SK-N-SH treated with all-trans-retinoic acid at 6 μM for 48 hours (cell line): ENCODE measurements around the gene ODAD3.

ENCODE experiments used
- ATAC-seq: fragments of 200-7000 bp; cut with Tn5 transposase; 3 replicates; pipeline ENCODE4 v1.9.1; 2020; ENCODE audit warnings: mild to moderate bottlenecking, moderate library complexity
- ARNTL ChIP-seq: fragments of 450-650 bp; formaldehyde crosslinking; IDR thresholded peaks from 2 replicates; pipeline ENCODE4 v1.5.0; 2020; ENCODE audit warnings: low read depth, mild to moderate bottlenecking, moderate library complexity, borderline replicate concordance
- BACH2 ChIP-seq: fragments of 250-450 bp; sonication (Bioruptor Pico); IDR thresholded peaks from 2 replicates; pipeline ENCODE4 v1.9.0; 2021; ENCODE audit warnings: mild to moderate bottlenecking, borderline replicate concordance
- CSDC2 ChIP-seq: fragments of 250-450 bp; sonication (Bioruptor Pico); IDR thresholded peaks from 2 replicates; pipeline ENCODE4 v1.5.0; 2020; ENCODE audit warnings: mild to moderate bottlenecking, moderate library complexity
- ESRRG ChIP-seq: fragments of 250-450 bp; sonication (Bioruptor Pico); IDR thresholded peaks from 2 replicates; pipeline ENCODE4 v1.6.1; 2021; ENCODE audit warnings: mild to moderate bottlenecking
- GLIS3 ChIP-seq: fragments of 250-450 bp; sonication (Bioruptor Pico); IDR thresholded peaks from 2 replicates; pipeline ENCODE4 v1.5.0; 2020; ENCODE audit warnings: mild to moderate bottlenecking, moderate library complexity
- ISL1 ChIP-seq: fragments of 250-450 bp; sonication (Bioruptor Pico); IDR thresholded peaks from 2 replicates; pipeline ENCODE4 v2.1.2; 2022; ENCODE audit warnings: mild to moderate bottlenecking, moderate library complexity
- OSR1 ChIP-seq: fragments of 250-450 bp; sonication (Bioruptor Pico); IDR thresholded peaks from 2 replicates; pipeline ENCODE4 v1.8.0; 2022; ENCODE audit warnings: moderate library complexity, mild to moderate bottlenecking, inconsistent platforms
- PPARA ChIP-seq: fragments of 250-450 bp; sonication (Bioruptor Pico); IDR thresholded peaks from 2 replicates; pipeline ENCODE4 v1.5.0; 2020; ENCODE audit warnings: mild to moderate bottlenecking, borderline replicate concordance
- RARB ChIP-seq: fragments of 250-450 bp; sonication (Bioruptor Pico); IDR thresholded peaks from 2 replicates; pipeline ENCODE4 v1.8.0; 2021; ENCODE audit warnings: mild to moderate bottlenecking, moderate library complexity
- SNAI2 ChIP-seq: fragments of 250-450 bp; sonication (Bioruptor Pico); IDR thresholded peaks from 2 replicates; pipeline ENCODE4 v1.5.0; 2020; ENCODE audit warnings: mild to moderate bottlenecking, moderate library complexity
- TCF4 ChIP-seq: fragments of 250-450 bp; sonication (Bioruptor Pico); IDR thresholded peaks from 2 replicates; pipeline ENCODE4 v1.8.0; 2021; ENCODE audit warnings: mild to moderate bottlenecking, moderate library complexity, borderline replicate concordance
- TOX ChIP-seq: fragments of 250-450 bp; sonication (Bioruptor Pico); IDR thresholded peaks from 2 replicates; pipeline ENCODE4 v1.8.0; 2021; ENCODE audit warnings: mild to moderate bottlenecking, moderate library complexity, borderline replicate concordance
- ZC3H10 ChIP-seq: fragments of 250-450 bp; sonication (Bioruptor Pico); IDR thresholded peaks from 2 replicates; pipeline ENCODE4 v1.5.1; 2021; ENCODE audit warnings: mild to moderate bottlenecking, moderate library complexity
- ZFP3 ChIP-seq: fragments of 250-450 bp; sonication (Bioruptor Pico); IDR thresholded peaks from 2 replicates; pipeline ENCODE4 v1.5.0; 2020; ENCODE audit warnings: mild to moderate bottlenecking, moderate library complexity
- ZFP30 ChIP-seq: fragments of 450-650 bp; formaldehyde crosslinking; IDR thresholded peaks from 2 replicates; pipeline ENCODE4 v1.5.0; 2022; ENCODE audit warnings: mild to moderate bottlenecking, moderate library complexity
- ZNF565 ChIP-seq: fragments of 450-650 bp; formaldehyde crosslinking; conservative IDR thresholded peaks from 2 replicates; pipeline ENCODE4 v1.5.0; 2020; ENCODE audit warnings: low read depth, mild to moderate bottlenecking, moderate library complexity
- ZNF70 ChIP-seq: fragments of 450-650 bp; formaldehyde crosslinking; IDR thresholded peaks from 2 replicates; pipeline ENCODE4 v1.5.0; 2020; ENCODE audit warnings: mild to moderate bottlenecking, moderate library complexity
- TF ChIP-seq, protein P1 (sequence below): fragments of 250-450 bp; sonication (Bioruptor Pico); IDR thresholded peaks from 2 replicates; pipeline ENCODE4 v1.5.0; 2020; ENCODE audit warnings: mild to moderate bottlenecking, moderate library complexity
- TF ChIP-seq, protein P2 (sequence below): fragments of 250-450 bp; sonication (Bioruptor Pico); IDR thresholded peaks from 2 replicates; pipeline ENCODE4 v1.5.1; 2020; ENCODE audit warnings: low read depth, mild to moderate bottlenecking, moderate library complexity
- TF ChIP-seq, protein P3 (sequence below): fragments of 250-450 bp; sonication (Bioruptor Pico); IDR thresholded peaks from 2 replicates; pipeline ENCODE4 v1.8.0; 2020; ENCODE audit warnings: mild to moderate bottlenecking, moderate library complexity, borderline replicate concordance
- TF ChIP-seq, protein P4 (sequence below): fragments of 250-450 bp; sonication (Bioruptor Pico); IDR thresholded peaks from 2 replicates; pipeline ENCODE4 v1.8.0; 2021; ENCODE audit warnings: low read depth, mild to moderate bottlenecking, moderate library complexity, borderline replicate concordance

The ODAD3 gene

DNA sequence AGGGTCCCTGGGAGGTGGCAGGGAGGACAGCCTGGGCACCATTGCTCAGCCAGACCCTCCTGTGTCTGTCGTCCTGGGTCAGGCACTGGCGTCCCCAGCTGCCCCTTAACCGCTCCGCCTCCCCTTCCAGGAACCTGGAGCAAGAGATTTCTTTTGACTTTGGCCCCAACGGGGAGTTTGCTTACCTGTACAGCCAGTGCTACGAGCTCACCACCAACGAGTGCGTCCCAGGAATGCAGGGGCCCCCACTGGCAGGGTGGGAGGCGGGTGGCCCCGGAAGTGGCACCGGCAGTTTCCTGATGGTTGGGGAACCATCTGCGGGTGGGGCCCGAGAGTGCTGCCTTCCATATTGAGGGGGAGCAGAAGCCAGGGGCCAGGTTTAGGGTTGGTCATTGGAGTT, 13.5 kb upstream of the ODAD3 start:
- TF ChIP-seq ZFP3 (CRISPR knock-in tag) (no peak), SNAI2 (CRISPR knock-in tag) (no peak), TCF4 (CRISPR knock-in tag) (no peak), ZNF565 (no peak), PPARA (no peak), ZFP30 (CRISPR knock-in tag) (no peak), TOX (no peak), CSDC2 (CRISPR knock-in tag) (no peak), BACH2 (CRISPR knock-in tag) (no peak), ESRRG (no peak), ARNTL (CRISPR knock-in tag) (no peak), RARB (CRISPR knock-in tag) (no peak), GLIS3 (CRISPR knock-in tag) (no peak), ISL1 (CRISPR knock-in tag) (no peak)
- TF ChIP-seq, protein P1, sequence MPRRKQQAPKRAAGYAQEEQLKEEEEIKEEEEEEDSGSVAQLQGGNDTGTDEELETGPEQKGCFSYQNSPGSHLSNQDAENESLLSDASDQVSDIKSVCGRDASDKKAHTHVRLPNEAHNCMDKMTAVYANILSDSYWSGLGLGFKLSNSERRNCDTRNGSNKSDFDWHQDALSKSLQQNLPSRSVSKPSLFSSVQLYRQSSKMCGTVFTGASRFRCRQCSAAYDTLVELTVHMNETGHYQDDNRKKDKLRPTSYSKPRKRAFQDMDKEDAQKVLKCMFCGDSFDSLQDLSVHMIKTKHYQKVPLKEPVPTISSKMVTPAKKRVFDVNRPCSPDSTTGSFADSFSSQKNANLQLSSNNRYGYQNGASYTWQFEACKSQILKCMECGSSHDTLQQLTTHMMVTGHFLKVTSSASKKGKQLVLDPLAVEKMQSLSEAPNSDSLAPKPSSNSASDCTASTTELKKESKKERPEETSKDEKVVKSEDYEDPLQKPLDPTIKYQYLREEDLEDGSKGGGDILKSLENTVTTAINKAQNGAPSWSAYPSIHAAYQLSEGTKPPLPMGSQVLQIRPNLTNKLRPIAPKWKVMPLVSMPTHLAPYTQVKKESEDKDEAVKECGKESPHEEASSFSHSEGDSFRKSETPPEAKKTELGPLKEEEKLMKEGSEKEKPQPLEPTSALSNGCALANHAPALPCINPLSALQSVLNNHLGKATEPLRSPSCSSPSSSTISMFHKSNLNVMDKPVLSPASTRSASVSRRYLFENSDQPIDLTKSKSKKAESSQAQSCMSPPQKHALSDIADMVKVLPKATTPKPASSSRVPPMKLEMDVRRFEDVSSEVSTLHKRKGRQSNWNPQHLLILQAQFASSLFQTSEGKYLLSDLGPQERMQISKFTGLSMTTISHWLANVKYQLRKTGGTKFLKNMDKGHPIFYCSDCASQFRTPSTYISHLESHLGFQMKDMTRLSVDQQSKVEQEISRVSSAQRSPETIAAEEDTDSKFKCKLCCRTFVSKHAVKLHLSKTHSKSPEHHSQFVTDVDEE (CRISPR knock-in tag), result no peak
- TF ChIP-seq, protein P2, sequence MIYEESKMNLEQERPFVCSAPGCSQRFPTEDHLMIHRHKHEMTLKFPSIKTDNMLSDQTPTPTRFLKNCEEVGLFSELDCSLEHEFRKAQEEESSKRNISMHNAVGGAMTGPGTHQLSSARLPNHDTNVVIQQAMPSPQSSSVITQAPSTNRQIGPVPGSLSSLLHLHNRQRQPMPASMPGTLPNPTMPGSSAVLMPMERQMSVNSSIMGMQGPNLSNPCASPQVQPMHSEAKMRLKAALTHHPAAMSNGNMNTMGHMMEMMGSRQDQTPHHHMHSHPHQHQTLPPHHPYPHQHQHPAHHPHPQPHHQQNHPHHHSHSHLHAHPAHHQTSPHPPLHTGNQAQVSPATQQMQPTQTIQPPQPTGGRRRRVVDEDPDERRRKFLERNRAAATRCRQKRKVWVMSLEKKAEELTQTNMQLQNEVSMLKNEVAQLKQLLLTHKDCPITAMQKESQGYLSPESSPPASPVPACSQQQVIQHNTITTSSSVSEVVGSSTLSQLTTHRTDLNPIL (CRISPR knock-in tag), result no peak
- TF ChIP-seq, protein P3, sequence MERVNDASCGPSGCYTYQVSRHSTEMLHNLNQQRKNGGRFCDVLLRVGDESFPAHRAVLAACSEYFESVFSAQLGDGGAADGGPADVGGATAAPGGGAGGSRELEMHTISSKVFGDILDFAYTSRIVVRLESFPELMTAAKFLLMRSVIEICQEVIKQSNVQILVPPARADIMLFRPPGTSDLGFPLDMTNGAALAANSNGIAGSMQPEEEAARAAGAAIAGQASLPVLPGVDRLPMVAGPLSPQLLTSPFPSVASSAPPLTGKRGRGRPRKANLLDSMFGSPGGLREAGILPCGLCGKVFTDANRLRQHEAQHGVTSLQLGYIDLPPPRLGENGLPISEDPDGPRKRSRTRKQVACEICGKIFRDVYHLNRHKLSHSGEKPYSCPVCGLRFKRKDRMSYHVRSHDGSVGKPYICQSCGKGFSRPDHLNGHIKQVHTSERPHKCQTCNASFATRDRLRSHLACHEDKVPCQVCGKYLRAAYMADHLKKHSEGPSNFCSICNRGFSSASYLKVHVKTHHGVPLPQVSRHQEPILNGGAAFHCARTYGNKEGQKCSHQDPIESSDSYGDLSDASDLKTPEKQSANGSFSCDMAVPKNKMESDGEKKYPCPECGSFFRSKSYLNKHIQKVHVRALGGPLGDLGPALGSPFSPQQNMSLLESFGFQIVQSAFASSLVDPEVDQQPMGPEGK, result no peak

DNA sequence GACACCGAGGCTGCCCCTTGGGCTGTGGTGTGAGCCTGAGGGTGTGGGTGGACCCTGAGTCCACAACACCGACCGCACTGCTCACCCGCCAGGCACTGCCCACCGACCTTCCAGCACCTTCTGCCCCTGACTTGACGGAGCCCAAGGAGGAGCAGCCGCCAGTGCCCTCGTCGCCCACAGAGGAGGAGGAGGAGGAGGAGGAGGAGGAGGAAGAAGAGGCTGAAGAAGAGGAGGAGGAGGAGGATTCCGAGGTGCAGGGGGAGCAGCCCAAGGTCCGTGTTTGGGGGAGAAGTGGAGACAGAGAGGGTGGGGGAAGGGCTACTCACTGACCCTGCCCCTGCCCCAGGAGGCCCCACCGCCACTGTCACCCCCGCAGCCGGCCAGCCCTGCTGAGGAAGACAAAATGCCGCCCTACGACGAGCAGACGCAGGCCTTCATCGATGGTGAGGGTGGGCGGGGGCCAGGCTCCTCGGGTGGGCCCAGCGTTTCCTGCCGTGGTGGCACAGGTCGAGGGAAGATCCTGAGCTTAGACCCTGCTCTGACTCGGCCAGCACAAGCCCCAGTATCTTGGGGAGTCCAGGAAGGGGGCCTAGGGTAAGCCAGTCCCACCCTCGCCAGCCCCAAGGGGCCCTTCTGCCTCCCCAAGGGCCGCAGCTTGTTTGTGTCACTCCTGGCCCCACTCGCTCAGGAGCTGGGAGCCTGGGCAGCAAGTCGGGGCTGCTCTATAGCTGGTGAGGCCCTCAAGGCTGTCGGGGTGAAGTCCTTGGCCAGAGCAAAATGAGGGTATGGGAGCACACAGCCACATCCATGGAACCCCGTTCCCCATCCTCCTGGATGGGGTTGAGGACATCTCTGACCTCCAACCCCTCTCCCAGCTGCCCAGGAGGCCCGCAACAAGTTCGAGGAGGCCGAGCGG, 12.7 kb upstream of the ODAD3 start:
- no peak for ATAC-seq
- TF ChIP-seq, protein P2 (CRISPR knock-in tag), result no peak
- no peak for TF ChIP-seq SNAI2 (CRISPR knock-in tag)
- TF ChIP-seq, protein P3, result no peak
- no peak for TF ChIP-seq OSR1 (CRISPR knock-in tag)
- TF ChIP-seq GLIS3 (CRISPR knock-in tag), result no peak
- TF ChIP-seq TCF4 (CRISPR knock-in tag), result no peak
- TF ChIP-seq, protein P1 (CRISPR knock-in tag), result no peak
- TF ChIP-seq TOX, result no peak
- no peak for TF ChIP-seq BACH2 (CRISPR knock-in tag)
- TF ChIP-seq, protein P4, sequence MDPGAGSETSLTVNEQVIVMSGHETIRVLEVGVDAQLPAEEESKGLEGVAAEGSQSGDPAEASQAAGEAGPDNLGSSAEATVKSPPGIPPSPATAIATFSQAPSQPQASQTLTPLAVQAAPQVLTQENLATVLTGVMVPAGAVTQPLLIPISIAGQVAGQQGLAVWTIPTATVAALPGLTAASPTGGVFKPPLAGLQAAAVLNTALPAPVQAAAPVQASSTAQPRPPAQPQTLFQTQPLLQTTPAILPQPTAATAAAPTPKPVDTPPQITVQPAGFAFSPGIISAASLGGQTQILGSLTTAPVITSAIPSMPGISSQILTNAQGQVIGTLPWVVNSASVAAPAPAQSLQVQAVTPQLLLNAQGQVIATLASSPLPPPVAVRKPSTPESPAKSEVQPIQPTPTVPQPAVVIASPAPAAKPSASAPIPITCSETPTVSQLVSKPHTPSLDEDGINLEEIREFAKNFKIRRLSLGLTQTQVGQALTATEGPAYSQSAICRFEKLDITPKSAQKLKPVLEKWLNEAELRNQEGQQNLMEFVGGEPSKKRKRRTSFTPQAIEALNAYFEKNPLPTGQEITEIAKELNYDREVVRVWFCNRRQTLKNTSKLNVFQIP (CRISPR knock-in tag), result no peak
- TF ChIP-seq ESRRG, result no peak
- TF ChIP-seq RARB (CRISPR knock-in tag), result no peak
- TF ChIP-seq ZNF70 (CRISPR knock-in tag), result no peak
- no peak for TF ChIP-seq ZC3H10
- no peak for TF ChIP-seq ZFP30 (CRISPR knock-in tag)
- no peak for TF ChIP-seq ZFP3 (CRISPR knock-in tag)
- TF ChIP-seq, all 23 proteins: peak for 0

More for the DNA sequence above, 13.5 kb upstream of the ODAD3 start:
- ATAC-seq, result no peak
